Peyer's patch (tissue), 4 donors: Measurements from ENCODE around the gene VAV3.

ENCODE experiments used
- CTCF ChIP-seq, 6 experiments: fragments of 450-650 bp in 4 of 6; fragments of 200-600 bp in 2 of 6; sonication (generic) in 1 of 6; IDR thresholded peaks; one replicate each; pipeline ENCODE4 v1.5.1; 2017 to 2019; ENCODE audit warnings: antibody characterized with exemption in 6 of 6, mild to moderate bottlenecking in 3 of 6, moderate library complexity in 1 of 6
- POLR2A ChIP-seq, 2 donors: fragments of 450-650 bp; IDR thresholded peaks; one replicate each; pipeline ENCODE4 v1.5.1; 2017; ENCODE audit warnings: antibody characterized with exemption in 2 of 2, mild to moderate bottlenecking in 2 of 2, moderate library complexity in 2 of 2

DNA sequence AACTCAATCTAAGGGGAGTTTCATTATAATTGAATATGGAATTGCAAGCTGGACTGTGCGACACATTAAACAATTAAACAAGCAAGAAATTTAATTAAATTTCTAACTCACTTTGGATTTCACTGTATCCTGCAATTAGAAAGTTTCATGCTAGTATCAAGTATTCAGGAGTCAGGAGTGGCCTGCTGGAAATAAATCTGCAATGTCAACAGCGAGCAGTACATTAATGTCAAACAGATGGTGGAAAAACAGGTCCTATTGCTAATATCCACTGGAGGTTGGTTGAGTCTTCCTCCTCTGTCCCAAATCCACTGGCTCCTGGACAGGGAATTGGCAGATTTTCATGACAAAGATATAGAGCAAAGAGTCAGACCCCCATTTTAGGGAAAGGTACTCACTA, 237.1 kb downstream of the VAV3 start:
- no peak for TF ChIP-seq CTCF (IDR thresholded peaks at IDR 0.05)
- TF ChIP-seq POLR2A (IDR thresholded peaks at IDR 0.05), result no peak
